NCI-H2196 (cell line): ENCODE results near the gene UBE4A.

ENCODE experiments used
- DNase-seq: peaks from one replicate; lab custom pipeline; 2025; ENCODE audit not compliant: unreplicated experiment; lab: John Stamatoyannopoulos, UW

Gene UBE4A

GRCh38 chr11:118341815-118342489 is 17.4 kb upstream of the UBE4A start:
- no peak for DNase-seq

DNA sequence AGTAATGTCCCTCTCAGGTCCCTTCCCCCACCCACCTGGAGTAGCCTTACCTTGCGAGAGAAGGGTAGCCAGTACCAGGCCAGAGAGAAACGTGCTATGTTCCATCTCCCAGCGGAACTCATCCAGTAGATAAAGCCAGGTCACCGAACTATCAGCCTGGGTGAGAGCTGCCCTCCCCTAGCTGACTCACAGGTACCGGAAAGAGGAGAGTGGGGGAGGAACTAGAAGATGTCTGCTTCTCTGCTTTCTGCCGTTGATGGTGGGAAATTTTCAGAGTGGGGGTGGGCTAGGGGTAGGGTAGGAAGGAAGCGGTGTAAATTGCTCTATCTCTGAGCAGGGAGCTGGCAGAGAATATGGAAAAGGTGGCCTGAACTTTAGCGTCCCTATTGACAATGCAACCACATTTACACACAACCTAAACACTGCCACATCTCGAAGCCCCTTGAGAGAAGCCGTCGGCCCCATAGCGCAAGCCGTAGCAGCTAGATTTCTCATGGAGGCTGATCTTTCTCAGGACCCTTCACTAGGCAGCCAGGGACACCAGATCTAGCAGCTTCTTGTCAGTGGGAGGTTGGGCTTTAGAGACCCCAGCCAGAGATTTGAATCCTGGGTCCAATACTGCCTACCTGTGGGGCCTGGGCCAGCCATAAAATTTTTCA is 16.8 kb upstream of the UBE4A start, which contains the start of gene CD3D:
Gene CD3D (minus strand): TSS at position 203 of the 659 bp plus-strand sequence. CDS start 98 bp downstream, at position 105.
- no peak for DNase-seq

- DNase-seq = no peak
These were observed 16.2 kb upstream of the UBE4A start for GRCh38 chr11:118343248-118343647.

- no peak for DNase-seq
These were observed 15.4 kb upstream of the UBE4A start, which contains the start of gene CD3G for GRCh38 chr11:118343981-118344515. CD3G (plus strand) TSS chr11:118344344; CDS start chr11:118344424, 80 bp downstream.

DNA sequence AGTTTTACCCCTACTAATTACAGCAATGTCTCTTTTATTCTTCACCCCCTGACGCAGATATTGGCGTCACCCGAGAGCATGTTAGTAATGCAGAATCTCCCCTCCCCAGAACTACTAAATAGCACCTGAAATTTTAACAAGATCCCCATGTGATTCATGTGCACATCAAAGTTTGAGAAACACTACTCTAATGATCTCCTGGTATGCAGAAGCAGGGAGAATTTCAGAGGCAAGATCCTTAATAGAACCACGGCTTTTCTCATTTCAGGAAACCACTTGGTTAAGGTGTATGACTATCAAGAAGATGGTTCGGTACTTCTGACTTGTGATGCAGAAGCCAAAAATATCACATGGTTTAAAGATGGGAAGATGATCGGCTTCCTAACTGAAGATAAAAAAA is 9.9 kb upstream of the UBE4A start:
- no peak for DNase-seq

DNA sequence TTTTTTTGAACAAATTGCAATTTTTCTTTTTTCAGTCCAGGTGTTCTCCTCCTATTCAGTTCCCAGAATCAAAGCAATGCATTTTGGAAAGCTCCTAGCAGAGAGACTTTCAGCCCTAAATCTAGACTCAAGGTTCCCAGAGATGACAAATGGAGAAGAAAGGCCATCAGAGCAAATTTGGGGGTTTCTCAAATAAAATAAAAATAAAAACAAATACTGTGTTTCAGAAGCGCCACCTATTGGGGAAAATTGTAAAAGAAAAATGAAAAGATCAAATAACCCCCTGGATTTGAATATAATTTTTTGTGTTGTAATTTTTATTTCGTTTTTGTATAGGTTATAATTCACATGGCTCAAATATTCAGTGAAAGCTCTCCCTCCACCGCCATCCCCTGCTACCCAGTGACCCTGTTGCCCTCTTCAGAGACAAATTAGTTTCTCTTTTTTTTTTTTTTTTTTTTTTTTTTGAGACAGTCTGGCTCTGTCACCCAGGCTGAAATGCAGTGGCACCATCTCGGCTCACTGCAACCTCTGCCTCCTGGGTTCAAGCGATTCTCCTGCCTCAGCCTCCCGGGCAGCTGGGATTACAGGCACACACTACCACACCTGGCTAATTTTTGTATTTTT is 6.2 kb upstream of the UBE4A start:
- DNase-seq = peak; percentile 27

GRCh38 chr11:118358071-118358470 is 1.3 kb upstream of the UBE4A start:
- DNase-seq = peak; percentile 6

- DNase-seq = no peak
These were observed 5.7 kb downstream of the UBE4A start for GRCh38 chr11:118364956-118365615.

DNA sequence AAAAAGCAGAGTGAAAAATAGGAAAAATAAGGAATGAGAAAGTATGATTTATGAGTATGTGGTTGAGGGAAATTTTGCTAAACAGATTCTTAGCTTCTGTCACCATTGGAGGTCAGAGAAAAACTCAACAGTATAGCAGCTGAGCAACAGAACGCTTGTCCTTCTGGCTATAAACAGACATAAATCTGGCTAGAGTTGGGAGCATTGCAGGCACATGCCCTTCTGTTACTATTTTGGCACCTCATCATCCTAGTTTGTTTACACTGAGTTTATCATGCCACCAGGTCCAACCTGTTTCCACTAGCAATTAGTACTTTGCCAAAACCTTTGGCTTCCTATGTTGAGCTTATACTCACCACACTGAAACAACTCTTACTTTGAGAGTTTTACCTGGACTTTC is 6.9 kb downstream of the UBE4A start:
- no peak for DNase-seq

- DNase-seq = no peak
These were observed 11.4 kb downstream of the UBE4A start for GRCh38 chr11:118370774-118371173.

- no peak for DNase-seq
These were observed 13.9 kb downstream of the UBE4A start for GRCh38 chr11:118373263-118373662.

DNA sequence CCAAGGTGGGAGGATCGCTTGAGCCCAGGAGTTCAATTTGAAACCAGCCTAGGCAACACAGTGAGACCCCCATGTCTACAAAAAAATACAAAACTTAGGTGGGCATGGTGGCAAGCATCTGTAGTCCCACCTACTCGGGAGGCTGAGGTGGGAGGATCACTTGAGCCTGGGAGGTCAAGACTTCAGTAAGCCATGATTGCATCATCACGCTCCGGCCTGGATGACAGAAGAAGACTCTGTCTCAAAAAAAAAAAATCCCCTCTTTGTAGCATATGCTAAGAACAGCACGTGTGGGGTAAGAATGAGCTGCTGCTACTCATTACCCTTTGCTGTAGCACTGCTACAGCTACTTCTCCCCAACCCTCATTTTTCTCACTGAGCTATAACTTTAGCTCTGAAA is 14.5 kb downstream of the UBE4A start:
- no peak for DNase-seq

- DNase-seq = no peak
These were observed 15.3 kb downstream of the UBE4A start for GRCh38 chr11:118374729-118375128.

GRCh38 chr11:118375978-118376377 is 16.6 kb downstream of the UBE4A start:
- DNase-seq = no peak

- no peak for DNase-seq
These were observed 20.1 kb downstream of the UBE4A start for GRCh38 chr11:118379497-118379896.

DNA sequence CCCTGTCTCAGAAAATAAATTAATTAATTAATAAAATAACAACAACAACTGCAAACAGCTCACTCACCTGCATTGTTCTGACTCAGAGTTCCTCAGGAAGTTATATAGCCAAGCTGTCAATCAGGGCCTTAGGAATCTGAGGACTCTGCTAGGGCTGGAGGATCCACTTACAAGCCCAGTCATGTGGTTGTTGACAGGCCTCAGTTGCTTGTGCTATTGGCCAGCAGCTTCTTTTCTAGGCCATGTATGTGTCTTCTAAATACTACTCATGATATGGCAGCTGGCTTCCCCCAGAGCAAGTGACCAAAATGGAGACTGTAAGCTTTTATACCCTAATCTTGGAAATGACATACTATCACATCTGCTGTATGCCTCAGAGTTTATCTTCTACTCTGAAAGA is 21.2 kb downstream of the UBE4A start:
- no peak for DNase-seq

- no peak for DNase-seq
These were observed 23.6 kb downstream of the UBE4A start for GRCh38 chr11:118382954-118383353.

GRCh38 chr11:118383657-118384056 is 24.3 kb downstream of the UBE4A start:
- DNase-seq = no peak

GRCh38 chr11:118396097-118396501 is 36.7 kb downstream of the UBE4A start:
- DNase-seq = no peak

GRCh38 chr11:118397448-118397847 is 38.0 kb downstream of the UBE4A start:
- DNase-seq = no peak

DNA sequence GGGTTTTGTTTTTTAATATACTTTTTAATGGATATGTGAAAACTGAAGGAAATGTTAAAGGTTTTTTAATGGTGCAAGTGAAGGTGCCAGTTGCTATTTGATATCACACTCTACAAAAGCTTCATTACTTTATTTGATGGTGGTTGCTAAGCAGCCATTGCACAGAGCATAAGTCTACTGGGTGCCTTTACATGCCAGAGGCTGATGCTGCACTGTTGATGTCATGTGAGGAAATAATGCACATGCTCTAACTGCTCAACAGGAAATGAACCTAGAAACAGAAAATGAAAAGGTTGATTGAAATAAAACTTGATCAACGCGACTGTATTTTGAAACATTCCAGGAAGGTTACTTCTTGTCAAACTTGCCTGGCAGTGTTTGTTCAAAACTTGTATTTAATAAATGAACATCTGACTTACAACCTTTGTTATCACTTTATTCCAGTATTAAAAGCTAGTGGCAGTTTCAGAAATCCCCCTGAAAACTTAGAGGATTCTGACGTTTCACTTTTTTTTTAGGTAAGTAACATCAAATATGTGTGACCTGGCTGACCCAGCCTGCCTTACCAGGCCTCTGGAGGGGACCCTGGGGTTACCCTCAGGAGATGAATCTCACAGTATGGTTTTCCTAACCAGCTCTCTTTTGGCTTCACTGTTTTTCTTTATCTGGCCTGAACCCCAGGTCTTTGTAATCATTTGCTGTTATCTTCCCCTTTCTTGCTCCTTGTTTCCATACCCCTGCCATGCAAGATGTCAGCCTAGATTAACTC is 39.6 kb downstream of the UBE4A start:
- DNase-seq = peak; percentile 22
